NCI-H510A treated with DMSO at 0.1 percent for 48 hours (cell line): Measurements from ENCODE around the gene MBP.

ENCODE experiments used
- DNase-seq: peaks from one replicate; lab custom pipeline; 2025; lab: John Stamatoyannopoulos, UW

MBP gene

GRCh38 chr18:77151033-77151771 lies 18.6 kb upstream of the MBP start:
- no peak for DNase-seq

GRCh38 chr18:77150588-77150987 lies 18.0 kb upstream of the MBP start:
- no peak for DNase-seq

GRCh38 chr18:77148289-77148688 lies 15.7 kb upstream of the MBP start:
- DNase-seq: no peak

GRCh38 chr18:77147418-77147852 lies 14.9 kb upstream of the MBP start:
- no peak for DNase-seq

GRCh38 chr18:77146249-77147080 lies 13.9 kb upstream of the MBP start:
- no peak for DNase-seq

- DNase-seq: no peak
Observed at GRCh38 chr18:77145364-77145901, 12.8 kb upstream of the MBP start.

- no peak for DNase-seq
Observed at GRCh38 chr18:77144451-77145118, 12.0 kb upstream of the MBP start.

- no peak for DNase-seq
Observed at GRCh38 chr18:77144046-77144445, 11.5 kb upstream of the MBP start.

GRCh38 chr18:77143196-77143595 lies 10.6 kb upstream of the MBP start:
- no peak for DNase-seq

GRCh38 chr18:77141401-77142118 lies 9.0 kb upstream of the MBP start:
- no peak for DNase-seq

- no peak for DNase-seq
Observed at GRCh38 chr18:77140439-77141109, 8.0 kb upstream of the MBP start.

GRCh38 chr18:77140030-77140429 lies 7.4 kb upstream of the MBP start:
- no peak for DNase-seq

GRCh38 chr18:77139619-77140018 lies 7.0 kb upstream of the MBP start:
- DNase-seq: no peak

GRCh38 chr18:77138270-77138669 lies 5.7 kb upstream of the MBP start:
- DNase-seq: no peak

GRCh38 chr18:77137851-77138250 lies 5.3 kb upstream of the MBP start:
- DNase-seq: no peak

- no peak for DNase-seq
Observed at GRCh38 chr18:77136871-77137665, 4.5 kb upstream of the MBP start.

- DNase-seq: no peak
Observed at GRCh38 chr18:77136076-77136718, 3.6 kb upstream of the MBP start.

- DNase-seq: no peak
Observed at GRCh38 chr18:77135339-77136075, 2.9 kb upstream of the MBP start.

- DNase-seq: no peak
Observed at GRCh38 chr18:77134611-77135010, 2.0 kb upstream of the MBP start.
